HG02840 (cell line): ENCODE data around the gene TMEM63B.
A peak's percentile ranks its signal among the peaks of the same experiment; 100 is the strongest.
"Not testable (repeated sequence)": the region's sequence is repeated elsewhere in the genome, so short reads cannot be mapped to it uniquely, and the experiment has no call there.

Experiments used
- ATAC-seq: cut with Tn5 transposase; IDR thresholded peaks from one replicate; pipeline ENCODE4 v1.9.1; 2021; ENCODE audit warnings: mild to moderate bottlenecking, moderate library complexity, moderate number of reproducible peaks; ENCODE audit not compliant: unreplicated experiment, low FRiP score

TMEM63B gene

DNA sequence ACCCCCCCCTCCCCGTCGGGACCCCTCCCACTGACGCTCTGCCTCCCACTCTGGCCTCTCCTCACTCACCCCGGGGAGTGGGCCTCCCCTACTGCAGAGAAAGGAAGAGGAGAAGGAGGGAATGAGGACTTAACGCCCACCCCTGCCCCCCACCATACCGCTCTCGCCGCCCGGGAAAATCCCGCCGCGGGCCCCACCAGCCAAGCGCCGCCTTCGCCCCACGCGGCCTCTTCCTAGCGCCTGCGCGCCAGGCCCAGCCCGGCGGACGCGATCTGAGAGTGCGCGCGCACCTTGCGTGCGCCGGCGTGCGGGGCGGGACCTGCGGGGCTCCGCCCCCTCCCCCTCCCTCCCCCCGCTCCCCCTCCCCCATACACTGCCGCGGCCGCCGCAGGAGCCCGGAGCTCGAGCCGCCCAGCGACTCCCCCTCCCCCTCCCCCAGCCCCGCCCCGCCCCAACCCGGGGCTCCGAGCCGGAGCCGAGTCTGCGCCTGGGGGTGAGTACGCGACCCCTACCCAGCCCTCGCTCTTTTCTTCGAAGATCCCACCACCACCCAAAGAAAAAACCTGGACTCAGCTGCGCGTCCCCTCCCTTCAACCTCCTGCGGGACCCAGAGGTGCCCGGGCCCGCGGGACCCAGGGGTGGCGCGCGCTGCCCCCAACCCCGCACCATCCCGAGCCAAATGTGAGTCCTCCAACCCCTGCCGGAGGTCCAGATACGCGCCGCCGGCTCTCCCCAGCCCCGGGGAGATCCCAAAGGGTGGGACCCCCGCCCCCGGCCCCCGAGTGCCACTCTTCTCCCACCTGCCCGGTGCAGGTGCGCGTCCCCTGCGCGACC, at the start of gene TMEM63B, which contains the start of gene MRPL14:
Gene TMEM63B, plus strand, starts transcription at position 369 of the 834 bp plus-strand sequence. CDS start 7,031 bp downstream, outside the sequence.
Gene MRPL14, minus strand, starts transcription at position 267 of the 834 bp plus-strand sequence. CDS start 10,841 bp downstream, outside the sequence.
- peak; percentile 62 for ATAC-seq

DNA sequence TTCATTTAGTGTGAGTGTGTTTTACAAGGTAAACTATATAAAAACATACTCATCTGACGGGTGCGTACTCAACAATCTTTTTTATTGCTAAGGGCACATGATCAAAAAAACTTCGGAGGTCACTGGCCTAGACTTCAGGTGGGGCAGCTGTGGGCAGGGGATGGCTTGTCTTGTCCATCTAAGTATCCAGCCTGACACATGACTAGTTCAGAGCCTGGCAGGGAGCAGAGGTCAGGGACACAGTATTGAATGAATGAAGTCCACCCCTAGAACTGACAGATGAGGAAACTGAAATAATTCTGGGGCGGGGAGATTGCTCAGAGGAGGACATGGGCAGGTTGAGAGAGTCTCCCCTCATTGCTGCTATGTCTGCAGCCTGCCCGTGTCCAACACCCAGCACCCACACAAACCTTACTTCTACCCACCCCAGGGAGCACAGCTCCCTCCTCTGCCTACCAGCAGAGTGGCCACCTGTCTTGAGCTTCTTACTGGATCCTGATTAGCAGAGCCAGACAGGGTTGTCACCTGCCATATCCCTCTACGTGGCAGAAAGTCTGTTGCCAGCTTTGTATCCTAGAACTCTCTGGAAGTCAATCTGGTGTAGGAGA, 49.0 kb upstream of the TMEM63B start:
- ATAC-seq: no peak

DNA sequence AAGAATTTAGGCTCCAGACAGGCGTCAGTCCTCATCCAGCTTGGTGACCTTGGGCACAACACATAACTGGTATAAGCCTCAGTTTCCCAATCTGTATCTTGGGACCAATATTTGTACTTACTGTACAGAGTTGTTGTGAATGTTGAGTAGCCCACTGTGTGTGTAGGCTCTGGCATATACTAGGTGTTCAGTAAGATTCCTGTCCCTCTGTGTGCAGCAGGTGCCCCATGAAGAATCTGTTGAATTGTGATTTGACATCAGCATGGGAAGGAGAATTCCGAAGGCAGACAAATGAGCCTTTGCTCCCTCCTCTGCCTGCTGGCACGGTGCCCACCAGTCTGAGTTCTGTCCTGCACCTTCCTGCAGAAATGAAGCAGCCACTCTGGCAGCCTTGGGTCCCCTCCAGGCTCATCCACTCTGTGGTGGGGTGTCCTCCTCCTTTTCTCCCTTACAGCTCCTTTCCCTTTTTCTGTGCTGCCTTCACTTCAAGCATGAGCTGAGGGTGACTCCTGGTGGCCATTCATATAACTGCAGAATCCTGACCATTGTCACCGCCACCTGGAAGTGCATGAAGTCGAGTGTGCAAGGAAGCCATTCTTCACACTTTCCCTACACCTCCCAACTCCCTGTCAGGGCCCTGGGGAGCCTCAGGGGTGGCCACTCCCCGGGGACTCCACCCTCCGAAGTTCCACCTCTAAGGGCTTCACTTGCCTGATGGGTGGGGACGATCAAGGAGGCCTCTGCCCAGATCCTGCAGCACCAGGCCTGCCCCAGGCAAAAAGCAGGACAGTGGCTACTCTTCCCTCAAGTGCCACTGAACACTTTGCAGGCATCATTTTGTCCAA, 48.3 kb upstream of the TMEM63B start:
- no peak for ATAC-seq

DNA sequence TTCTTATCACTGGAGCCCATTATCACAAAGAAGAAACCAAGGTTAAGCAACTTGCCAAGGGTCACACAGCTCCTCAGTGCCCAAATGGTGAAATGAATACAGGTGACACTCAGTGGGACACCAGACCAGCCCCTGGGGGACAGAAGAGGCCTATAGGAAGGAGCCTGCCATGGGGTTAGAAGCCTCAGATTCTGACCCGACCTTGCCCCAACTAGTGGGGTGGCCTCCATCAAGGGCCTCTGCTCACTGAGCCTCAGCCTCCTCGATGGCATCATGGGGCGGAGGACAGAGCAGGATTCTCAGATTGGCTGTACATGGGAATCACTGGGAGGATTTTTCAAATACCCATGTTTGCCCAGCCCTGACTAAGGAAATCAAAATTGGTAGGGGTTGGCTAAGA, 47.7 kb upstream of the TMEM63B start:
- ATAC-seq: no peak

DNA sequence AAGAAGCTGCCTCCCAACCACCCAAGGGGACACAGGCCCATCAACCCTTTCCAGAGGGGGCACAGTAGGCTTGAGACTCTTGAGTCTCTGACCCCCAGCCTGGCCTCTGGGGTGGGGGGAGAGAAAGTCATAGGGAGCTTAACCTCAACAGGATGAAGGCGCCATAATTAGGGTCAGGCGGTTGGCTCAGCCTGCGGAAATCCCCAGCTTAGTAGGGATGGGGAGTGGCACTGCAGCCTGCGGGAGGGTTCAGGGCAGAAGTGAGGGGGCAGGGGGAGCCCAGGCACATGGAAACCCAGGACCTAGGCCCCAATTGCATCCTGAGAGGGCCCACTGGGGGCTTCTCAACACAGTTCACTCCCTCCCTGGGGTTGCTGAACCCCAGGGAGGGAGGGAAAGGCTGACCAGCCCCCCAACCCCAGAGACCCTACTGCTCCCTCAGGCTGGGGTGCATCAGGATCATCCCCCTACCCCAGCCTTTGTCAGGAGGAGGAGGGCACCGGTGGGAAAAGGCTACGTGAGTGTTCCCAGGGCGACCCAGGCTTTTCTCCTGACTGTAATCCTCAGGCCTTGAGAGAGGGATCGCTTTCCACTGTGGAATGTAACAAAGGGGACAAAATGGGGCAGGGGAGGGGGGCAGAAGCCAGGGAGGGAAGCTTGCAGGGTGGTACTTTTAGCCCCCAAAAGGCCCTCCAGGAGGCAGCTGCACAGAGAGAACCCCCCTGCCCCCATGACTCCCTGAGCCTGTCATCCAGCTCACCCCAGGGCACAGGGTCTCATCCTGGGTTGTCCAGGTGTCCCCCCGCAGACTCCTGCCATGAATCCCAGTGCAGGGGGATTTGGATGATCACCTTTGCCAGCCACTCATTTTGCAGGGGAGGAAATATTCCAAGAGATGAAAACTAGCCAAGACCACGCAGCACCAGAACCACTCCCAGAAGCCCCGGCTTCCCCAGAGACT, 46.5 kb upstream of the TMEM63B start:
- ATAC-seq: no peak

DNA sequence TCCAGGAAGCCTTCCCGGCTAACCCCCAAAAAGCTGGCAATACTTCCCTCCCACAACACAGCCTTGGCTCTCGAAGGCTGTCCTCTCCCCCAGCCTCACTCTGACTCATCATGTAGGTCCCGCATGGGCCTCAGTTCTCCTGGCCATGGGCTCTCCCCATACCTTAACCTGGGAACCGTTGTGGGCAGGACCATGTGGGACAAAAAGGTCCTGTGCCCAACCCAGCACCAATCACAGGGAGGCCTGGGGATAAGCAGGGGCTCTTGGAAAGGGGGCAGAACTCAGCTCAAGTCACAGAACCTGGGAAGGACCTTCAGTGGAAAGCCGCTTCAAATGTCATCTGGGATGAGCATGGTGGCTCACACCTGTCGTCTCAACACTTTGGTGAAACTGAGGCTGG, 45.6 kb upstream of the TMEM63B start:
- ATAC-seq: no peak

DNA sequence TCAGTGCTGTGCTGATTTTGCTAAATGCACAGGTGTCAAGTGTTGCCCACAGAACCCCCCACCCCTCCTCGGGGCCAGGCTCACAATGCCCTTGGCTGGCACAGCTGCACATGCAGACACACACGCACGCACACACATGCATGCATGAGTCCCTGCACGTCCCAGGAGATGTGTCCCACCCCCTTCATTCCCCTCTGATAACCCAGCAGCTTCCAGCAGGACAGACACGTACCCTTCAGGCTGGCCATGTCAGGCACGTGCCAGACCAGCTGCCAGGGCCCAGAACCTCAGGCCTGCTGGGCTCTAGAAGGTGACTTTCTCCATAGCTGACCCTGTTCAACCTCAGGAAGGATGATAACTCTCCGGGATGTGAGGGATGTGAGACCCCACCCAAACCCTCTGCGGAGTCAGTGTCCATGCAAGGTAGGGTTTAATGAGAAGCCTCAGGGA, 44.5 kb upstream of the TMEM63B start:
- ATAC-seq: no peak

DNA sequence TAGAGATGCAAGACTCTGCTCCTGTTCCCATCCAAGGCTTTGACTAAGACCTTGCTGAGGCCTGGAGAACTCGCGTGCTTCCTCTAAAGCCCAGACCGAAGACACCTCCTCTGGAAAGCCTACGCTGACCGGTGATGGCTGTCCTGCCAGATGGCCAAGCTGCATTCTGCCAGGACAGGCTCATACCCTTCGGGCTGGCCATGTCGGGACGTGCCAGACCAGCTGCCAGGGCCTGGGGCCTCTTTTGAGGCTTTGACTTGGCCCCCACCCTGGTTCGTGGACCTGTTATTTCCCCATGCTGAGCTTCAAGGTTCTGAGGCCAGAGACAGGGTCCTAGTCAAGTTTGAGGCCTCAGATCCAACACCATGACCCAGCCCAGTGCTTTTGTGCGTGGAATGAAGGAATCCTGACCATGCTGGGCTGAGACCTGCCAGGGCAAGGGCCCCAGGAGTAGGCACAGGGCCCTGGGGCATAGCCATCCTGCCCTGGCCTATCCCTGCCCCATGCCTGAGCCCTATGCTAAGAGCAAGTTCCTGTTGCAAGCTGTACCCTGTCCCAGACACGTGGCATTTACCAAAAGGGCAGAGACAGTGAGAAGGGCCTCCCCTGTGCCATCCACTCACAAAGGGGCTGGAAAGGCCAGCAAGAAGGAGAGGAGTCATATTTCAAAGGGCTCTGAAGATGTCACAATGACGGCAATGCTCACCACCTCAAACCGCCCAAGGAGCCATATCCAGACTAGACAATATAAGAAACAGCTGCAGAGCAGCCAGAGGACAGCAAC, 42.9 kb upstream of the TMEM63B start:
- ATAC-seq: no peak

DNA sequence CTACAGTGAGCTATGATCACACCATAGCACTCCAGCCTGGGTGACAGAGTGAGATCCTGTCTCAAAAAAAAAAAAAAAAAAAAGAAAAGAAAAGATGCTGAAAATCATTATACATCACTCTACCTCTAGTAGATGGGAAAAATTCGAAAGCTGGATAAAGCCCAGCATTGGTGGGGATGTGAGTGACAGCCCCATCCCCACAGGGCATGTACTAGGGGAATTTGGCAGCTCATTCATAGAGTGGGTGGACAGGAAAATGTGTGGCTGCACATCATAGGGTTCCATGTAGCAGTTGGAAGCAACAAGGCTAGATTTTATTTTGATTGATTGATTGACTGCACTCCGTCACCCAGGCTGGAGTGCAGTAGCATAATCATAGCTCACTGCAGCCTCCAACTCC, 42.1 kb upstream of the TMEM63B start:
- no peak for ATAC-seq

DNA sequence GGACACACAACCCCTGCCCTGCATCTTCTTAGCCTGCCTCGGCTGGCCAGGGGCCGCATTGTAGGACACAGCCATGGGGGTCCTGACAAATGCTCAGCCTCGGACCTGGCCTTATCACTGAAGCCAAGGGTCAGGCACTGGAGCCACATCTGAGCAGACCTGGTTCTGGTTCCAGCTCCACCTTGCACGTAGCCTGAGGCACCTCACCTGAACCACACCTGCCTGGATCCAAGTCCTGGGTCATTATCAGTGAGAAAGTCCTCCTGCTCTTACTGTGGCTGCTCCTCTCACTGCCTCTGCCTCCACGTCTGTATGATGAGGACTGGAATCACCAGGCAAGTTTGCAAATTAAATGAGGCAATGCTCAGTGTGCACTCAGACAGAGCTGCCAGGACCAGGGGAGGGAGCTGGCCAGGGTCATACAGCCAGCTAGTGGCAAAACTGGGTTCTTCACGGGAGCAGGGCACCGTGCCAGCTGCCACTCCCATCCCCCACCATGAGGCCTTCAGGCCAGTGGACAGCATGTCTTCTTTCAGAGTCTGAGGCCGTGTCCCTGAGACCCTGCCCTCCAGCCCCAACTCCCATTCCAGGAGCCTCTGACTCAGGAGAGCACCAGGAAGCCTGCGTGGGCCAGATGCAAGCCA, 40.3 kb upstream of the TMEM63B start:
- no peak for ATAC-seq

DNA sequence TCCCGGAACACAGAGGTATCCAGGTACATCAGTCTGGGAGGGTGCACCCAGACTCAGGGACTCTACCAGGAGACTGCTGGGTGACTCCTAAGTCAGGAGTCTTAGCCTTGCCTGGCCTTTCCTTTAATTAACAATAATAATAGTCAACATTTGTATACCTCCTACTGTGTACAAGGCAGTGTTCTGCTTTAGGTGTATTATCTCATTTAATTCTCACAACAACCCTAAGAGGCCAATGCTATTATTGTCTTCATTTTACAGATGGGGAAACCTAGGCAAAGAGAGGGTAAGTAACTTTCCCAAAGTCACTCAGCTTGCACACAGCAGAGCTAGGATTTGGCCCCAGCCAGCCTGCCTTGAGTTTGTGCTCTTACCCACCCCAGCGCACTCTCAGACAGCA, 39.7 kb upstream of the TMEM63B start:
- ATAC-seq: no peak

DNA sequence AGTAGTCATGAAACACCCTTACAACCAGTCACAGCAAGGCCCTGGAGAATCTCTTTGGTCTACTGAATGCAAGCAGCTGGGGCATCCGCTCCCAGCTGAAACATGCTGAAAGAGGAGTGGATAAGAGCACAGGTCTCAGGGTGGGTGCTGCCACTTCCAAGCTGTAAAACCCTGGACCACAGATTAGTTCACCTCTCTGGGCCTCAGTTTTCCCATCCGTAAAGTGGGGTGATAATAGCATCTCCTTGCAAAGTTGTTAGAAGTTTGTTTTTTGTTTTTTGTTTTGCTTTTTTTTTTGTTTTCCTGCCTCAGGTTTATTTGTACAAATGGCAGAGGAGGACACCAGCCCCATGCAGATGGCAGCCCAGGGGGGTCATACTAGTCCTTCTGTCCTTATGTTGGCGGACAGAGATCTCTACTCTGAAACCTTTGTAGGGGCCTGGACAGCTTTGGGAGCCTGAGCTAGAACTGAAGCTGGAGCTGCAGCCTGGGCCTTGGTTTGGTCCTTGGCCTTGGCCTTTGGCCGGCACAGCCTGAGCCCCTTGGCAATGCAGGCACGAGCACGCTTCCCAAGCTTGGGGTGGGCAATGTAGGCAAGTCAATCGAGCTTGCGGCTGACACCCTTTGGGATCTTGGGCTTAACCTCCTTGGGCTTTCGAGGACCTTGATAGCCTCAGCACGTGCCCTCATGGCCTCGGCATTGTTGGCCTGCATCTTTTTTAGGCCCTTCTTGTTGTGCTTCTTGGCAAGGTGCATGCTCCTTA, 38.3 kb upstream of the TMEM63B start:
- no peak for ATAC-seq

DNA sequence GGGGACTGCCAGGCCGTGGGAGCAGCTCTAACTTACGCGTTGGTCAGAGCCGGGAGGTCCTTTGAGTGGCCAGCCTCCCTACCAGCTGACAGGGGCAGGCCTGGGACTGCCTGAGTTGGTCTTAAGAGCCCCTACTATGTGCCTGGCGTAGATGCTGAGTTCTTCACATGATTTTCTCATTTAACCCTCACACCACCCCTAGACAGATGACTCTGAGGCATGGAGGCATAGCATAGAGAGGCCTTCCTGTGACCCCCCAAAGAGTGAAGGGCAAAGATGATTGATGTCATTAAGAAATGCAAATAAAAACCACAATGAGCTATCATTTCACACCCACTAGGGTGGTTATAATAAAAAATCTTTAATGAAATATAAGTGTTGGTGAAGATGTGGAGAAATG, 36.9 kb upstream of the TMEM63B start:
- no peak for ATAC-seq

DNA sequence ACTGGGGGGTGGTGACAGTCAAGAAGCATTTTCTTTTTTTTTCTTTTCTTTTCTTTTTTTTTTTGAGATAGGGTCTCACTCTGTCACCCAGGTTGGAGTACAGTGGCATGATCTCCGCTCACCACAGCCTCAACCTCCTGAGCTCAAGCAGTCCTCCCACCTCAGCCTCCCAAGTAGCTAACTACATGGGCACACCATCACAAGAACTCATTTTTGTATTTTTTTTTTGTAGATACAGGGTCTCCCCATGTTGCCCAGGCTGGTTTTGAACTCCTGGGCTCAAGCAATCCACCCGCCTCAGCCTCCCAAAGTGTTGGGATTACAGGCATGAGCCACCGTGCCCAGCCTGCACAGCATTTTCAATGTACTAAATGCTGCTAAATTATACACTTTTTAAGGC, 36.0 kb upstream of the TMEM63B start:
- not testable (repeated sequence) for ATAC-seq

DNA sequence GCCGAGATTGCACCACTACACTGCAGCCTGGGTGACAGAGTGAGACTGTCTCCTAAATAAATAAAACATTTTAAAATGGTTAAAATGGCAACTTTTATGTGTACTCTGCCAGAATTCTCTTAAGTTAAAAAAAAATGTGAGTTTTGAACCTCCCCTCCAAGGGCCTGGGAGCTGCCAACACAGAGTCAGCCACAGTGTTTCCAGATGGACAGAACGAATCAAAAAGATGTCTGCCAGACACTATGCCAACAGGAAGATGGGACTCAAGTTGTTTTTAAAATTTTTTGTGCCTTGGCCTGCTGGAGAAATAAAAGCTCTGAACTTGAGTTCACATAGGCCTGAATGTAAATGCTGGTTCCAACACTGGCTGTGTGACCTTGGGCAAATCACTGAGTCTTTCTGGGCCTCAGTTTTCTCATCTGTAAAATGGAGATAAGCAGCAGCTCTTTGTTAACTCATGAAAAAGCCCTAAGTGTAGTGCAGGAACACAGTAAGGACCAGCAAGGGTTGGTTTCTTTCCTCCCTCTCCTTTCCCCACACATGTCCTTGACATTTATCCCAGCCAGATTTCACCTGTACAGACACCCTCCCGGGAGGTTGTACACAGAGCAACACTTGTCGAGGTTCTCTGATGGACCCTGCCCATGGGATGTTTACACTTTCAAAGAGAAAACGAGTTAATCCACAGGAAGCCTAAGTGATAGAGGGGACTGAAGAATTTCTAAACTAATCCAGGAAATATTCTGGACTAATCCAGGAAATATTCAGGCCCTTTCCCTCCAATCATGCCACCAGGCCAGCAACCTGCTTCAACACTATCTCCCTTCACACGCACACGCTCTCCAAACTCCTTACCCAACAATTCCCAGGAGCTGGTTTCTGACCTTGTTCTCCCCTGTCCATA, 35.1 kb upstream of the TMEM63B start:
- no peak for ATAC-seq

DNA sequence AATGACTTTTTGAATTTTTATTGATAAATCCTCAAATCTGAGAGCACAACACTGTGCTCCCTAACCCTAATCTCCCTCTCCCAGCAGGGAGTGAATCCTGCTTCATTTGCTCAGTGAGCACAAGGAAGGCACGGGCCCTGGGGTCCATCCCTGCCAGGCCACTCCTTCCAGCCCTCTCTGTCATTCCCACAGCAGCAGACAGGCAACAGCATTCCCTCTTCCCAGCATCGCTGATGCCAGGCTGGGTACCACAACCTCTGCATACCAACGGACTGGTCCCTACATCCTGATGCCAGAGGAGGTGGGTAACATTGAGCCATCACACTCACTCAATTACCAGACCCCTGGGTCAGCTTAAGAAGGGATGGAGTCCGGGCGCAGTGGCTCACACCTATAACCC, 34.3 kb upstream of the TMEM63B start:
- no peak for ATAC-seq
